Measurements from ENCODE around the gene OGDH. TPM values are rescaled to one million over a fixed set of nuclear protein-coding genes. Genes with fewer than 3 reads are reported as not detected.
A peak's percentile ranks its signal among the peaks of the same experiment; 100 is the strongest.
"Not testable (repeated sequence)": the region's sequence is repeated elsewhere in the genome, so short reads cannot be mapped to it uniquely, and the experiment has no call there.

OGDH gene
- total RNA-seq, 2 donors from 2014 or later: 277 to 390 TPM

- TF ChIP-seq, protein P1, sequence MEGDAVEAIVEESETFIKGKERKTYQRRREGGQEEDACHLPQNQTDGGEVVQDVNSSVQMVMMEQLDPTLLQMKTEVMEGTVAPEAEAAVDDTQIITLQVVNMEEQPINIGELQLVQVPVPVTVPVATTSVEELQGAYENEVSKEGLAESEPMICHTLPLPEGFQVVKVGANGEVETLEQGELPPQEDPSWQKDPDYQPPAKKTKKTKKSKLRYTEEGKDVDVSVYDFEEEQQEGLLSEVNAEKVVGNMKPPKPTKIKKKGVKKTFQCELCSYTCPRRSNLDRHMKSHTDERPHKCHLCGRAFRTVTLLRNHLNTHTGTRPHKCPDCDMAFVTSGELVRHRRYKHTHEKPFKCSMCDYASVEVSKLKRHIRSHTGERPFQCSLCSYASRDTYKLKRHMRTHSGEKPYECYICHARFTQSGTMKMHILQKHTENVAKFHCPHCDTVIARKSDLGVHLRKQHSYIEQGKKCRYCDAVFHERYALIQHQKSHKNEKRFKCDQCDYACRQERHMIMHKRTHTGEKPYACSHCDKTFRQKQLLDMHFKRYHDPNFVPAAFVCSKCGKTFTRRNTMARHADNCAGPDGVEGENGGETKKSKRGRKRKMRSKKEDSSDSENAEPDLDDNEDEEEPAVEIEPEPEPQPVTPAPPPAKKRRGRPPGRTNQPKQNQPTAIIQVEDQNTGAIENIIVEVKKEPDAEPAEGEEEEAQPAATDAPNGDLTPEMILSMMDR (IDR thresholded peaks at IDR 0.05): no peak
- Histone ChIP-seq H3K4me1 (peaks cover 0 to 16% of the 10 kb centered on the region in 2 donors), H3K9me3 (no peaks in the 10 kb centered on the region), H3K27ac (peak overlapping the region; percentile 55 to 58), H3K36me3 (peaks cover 31% of the 10 kb centered on the region), H3K27me3 (no peaks in the 10 kb centered on the region), H3K4me3 (no peak overlapping the region)
- no peak for DNase-seq (ENCODE audit: low spot score)
These were observed 105.6 kb downstream of the OGDH start for GRCh38 chr7:44712012-44712411.

DNA sequence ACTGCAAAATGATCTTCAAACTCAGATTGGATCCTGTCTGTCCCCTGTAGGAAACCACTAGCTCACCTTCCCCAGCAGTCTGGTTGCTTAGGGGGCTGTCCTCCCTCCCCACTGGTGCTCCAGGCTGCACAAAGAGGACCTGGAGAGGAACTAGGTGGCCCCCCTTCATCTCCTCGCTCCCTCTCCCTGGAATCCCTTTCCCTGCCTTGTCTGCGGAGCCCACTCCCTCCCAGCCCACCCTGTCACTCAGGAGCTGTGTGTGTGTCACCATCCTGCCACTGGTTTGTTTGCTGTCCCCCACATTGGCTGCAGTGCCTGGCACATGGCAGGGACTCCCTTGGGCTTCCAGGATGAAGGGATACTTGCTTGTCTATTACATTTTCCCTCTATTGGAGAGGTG is 106.7 kb downstream of the OGDH start:
- Histone ChIP-seq H3K27ac (peak overlapping the region; percentile 55 to 66), H3K36me3 (peaks cover 21% of the 10 kb centered on the region), H3K9me3 (no peaks in the 10 kb centered on the region), H3K4me3 (no peak overlapping the region), H3K27me3 (no peaks in the 10 kb centered on the region), H3K4me1 (peaks cover 0 to 21% of the 10 kb centered on the region in 2 donors)
- TF ChIP-seq, protein P1 (IDR thresholded peaks at IDR 0.05): no peak
- DNase-seq (ENCODE audit: low spot score): no peak

GRCh38 chr7:44713680-44714335 is 107.4 kb downstream of the OGDH start:
- Histone ChIP-seq H3K27me3 (no peaks in the 10 kb centered on the region), H3K27ac (peak overlapping the region; percentile 55 to 66), H3K9me3 (no peaks in the 10 kb centered on the region), H3K4me1 (peaks cover 0 to 21% of the 10 kb centered on the region in 2 donors), H3K36me3 (peaks cover 14% of the 10 kb centered on the region), H3K4me3 (no peak overlapping the region)
- TF ChIP-seq, protein P1 (IDR thresholded peaks at IDR 0.05): no peak
- no peak for DNase-seq (ENCODE audit: low spot score)

DNA sequence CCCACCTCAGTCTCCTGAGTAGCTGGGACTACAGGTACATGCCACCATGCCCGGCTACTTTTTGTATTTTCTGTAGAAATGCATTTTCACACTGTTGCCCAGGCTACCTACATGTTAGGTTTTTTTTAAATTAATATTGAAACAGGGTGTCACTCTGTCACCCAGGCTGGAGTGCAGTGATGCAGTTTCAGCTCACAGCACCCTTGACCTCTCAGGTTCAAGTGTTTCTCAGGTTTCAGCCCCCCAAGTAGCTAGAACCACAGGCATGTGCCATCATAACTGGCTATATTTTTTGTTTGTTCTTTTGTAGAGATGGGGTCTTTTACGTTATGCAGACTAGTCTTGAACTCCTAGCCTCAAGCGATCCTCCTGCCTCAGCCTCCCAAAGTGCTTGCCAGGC is 109.8 kb downstream of the OGDH start:
- TF ChIP-seq, protein P1 (IDR thresholded peaks at IDR 0.05): no peak
- H3K36me3 ChIP-seq: no peaks in the 10 kb centered on the region
- H3K27ac ChIP-seq: no peak overlapping the region
- H3K9me3 ChIP-seq: no peaks in the 10 kb centered on the region
- H3K4me3 ChIP-seq: no peak overlapping the region
- H3K27me3 ChIP-seq: no peaks in the 10 kb centered on the region
- DNase-seq (ENCODE audit: low spot score): no peak
- H3K4me1 ChIP-seq: peaks cover 0 to 21% of the 10 kb centered on the region in 2 donors

DNA sequence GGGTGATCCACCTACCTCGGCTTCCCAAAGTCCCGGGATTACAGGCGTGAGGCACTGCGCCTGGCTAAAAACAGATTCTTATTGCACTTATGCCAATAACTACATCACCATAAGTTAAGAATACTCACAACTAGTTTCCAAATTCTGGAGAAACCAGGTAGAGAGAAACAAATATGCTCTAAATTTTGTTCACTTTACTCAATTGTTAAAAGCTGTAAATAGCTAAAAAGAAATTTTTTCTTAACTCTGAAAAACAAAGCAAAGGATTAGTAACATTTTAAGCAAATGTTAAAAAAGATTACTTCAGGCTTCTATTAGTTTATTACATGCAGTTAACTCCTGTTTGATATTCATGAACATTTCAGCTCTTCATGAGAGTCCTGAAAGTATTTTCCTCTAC is 113.9 kb downstream of the OGDH start:
- Histone ChIP-seq H3K36me3 (no peaks in the 10 kb centered on the region), H3K27ac (no peak overlapping the region), H3K4me3 (no peak overlapping the region), H3K27me3 (no peaks in the 10 kb centered on the region), H3K4me1 (peaks cover 0 to 6% of the 10 kb centered on the region in 2 donors), H3K9me3 (no peaks in the 10 kb centered on the region)
- DNase-seq (ENCODE audit: low spot score): no peak
- TF ChIP-seq, protein P1 (IDR thresholded peaks at IDR 0.05): no peak

DNA sequence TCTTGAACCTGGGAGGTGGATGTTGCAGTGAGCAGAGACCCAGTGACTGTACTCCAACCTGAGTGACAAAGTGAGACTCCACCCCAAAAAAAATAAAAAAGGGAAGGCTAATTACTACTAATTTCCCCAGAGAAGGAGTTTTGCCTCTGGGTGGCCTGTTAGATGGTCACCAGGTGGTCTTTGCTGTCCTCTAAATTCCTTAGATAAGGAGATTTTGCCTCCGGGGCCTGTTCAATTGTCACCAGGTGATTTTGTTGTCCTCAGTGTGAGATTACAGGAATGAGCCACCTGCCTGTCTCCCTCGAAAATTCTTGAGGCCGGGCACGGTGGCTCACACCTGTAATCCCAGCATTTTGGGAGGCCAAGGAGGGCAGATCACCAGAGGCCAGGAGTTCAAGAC is 117.8 kb downstream of the OGDH start:
- DNase-seq (ENCODE audit: low spot score): no peak
- Histone ChIP-seq H3K4me3 (no peak overlapping the region), H3K27ac (no peak overlapping the region), H3K36me3 (no peaks in the 10 kb centered on the region), H3K9me3 (no peaks in the 10 kb centered on the region), H3K4me1 (peaks cover 0 to 9% of the 10 kb centered on the region in 2 donors), H3K27me3 (no peaks in the 10 kb centered on the region)
- TF ChIP-seq, protein P1 (IDR thresholded peaks at IDR 0.05): no peak

GRCh38 chr7:44726250-44726649 is 119.8 kb downstream of the OGDH start:
- not testable (repeated sequence) for H3K27ac ChIP-seq; H3K36me3 ChIP-seq; DNase-seq (ENCODE audit: low spot score); H3K9me3 ChIP-seq; H3K4me3 ChIP-seq; H3K27me3 ChIP-seq; H3K4me1 ChIP-seq

Measured in right atrium auricular region (tissue), 2 donors.